HG03025 (cell line): ENCODE measurements around the gene PNMT.
"Not testable (repeated sequence)": the region's sequence is repeated elsewhere in the genome, so short reads cannot be mapped to it uniquely, and the experiment has no call there.

Experiments
- ATAC-seq: cut with Tn5 transposase; IDR thresholded peaks from one replicate; pipeline ENCODE4 v1.9.1; 2021; ENCODE audit warnings: mild to moderate bottlenecking, moderate library complexity; ENCODE audit not compliant: unreplicated experiment, low FRiP score

Gene PNMT

GRCh38 chr17:39704821-39705551, 36.7 kb downstream of the PNMT start:
- no peak for ATAC-seq

- ATAC-seq: no peak
Measured at GRCh38 chr17:39705786-39706348, 37.6 kb downstream of the PNMT start.

- ATAC-seq: no peak
Measured at GRCh38 chr17:39706383-39706782, 38.1 kb downstream of the PNMT start.

GRCh38 chr17:39706921-39707337, 38.7 kb downstream of the PNMT start:
- ATAC-seq: no peak

GRCh38 chr17:39709319-39709997, 41.2 kb downstream of the PNMT start:
- ATAC-seq: no peak

- no peak for ATAC-seq
Measured at GRCh38 chr17:39709998-39710964, 42.0 kb downstream of the PNMT start.

- not testable (repeated sequence) for ATAC-seq
Measured at GRCh38 chr17:39711071-39711470, 42.8 kb downstream of the PNMT start.

- no peak for ATAC-seq
Measured at GRCh38 chr17:39711851-39712250, 43.6 kb downstream of the PNMT start.

- no peak for ATAC-seq
Measured at GRCh38 chr17:39714234-39714633, 46.0 kb downstream of the PNMT start.

- no peak for ATAC-seq
Measured at GRCh38 chr17:39715375-39716072, 47.3 kb downstream of the PNMT start.

- ATAC-seq: no peak
Measured at GRCh38 chr17:39716073-39716818, 48.0 kb downstream of the PNMT start.

- no peak for ATAC-seq
Measured at GRCh38 chr17:39716879-39717536, 48.8 kb downstream of the PNMT start.

- ATAC-seq: no peak
Measured at GRCh38 chr17:39717660-39718059, 49.4 kb downstream of the PNMT start.

- ATAC-seq: no peak
Measured at GRCh38 chr17:39719563-39720355, 51.5 kb downstream of the PNMT start.
